A549 (cell line): ENCODE results near the gene IL19.

Experiments
- CEBPB ChIP-seq, 2 experiments: fragments of >200 bp in 1 of 2; sonication (Bioruptor Twin) in 1 of 2; formaldehyde crosslinking in 1 of 2; IDR thresholded peaks; 2 replicates each; pipeline ENCODE4 v1.6.1; 2012 to 2016
- CHD2 ChIP-seq: fragments of 150-350 bp; IDR thresholded peaks from 2 replicates; pipeline ENCODE4 v1.6.1; 2014; ENCODE audit warnings: low read length; ENCODE audit not compliant: partially characterized antibody
- CHD4 ChIP-seq: fragments of 200-600 bp; sonication (generic); IDR thresholded peaks from 2 replicates; pipeline ENCODE4 v1.6.1; 2016; ENCODE audit warnings: antibody characterized with exemption, mild to moderate bottlenecking, borderline replicate concordance
- GATA3 ChIP-seq: IDR thresholded peaks from 2 replicates; pipeline ENCODE4 v1.6.1; 2012; ENCODE audit warnings: borderline replicate concordance
- HDAC2 ChIP-seq: fragments of 200-600 bp; sonication (generic); IDR thresholded peaks from 2 replicates; pipeline ENCODE4 v1.6.1; 2016
- HOXB13 ChIP-seq: fragments of 250-450 bp; sonication (Bioruptor Pico); IDR thresholded peaks from 2 replicates; pipeline ENCODE4 v1.5.0; 2020; ENCODE audit warnings: low read depth, mild to moderate bottlenecking, moderate library complexity
- MYC ChIP-seq: IDR thresholded peaks from 2 replicates; pipeline ENCODE4 v1.6.1; 2012; ENCODE audit warnings: mild to moderate bottlenecking, inconsistent platforms, low read length, improper control_type of control experiment, borderline replicate concordance
- POLR2A ChIP-seq: IDR thresholded peaks from 2 replicates; pipeline ENCODE4 v1.6.1; 2012; ENCODE audit warnings: mild to moderate bottlenecking, low read length
- TP53 ChIP-seq: fragments of 250-450 bp; sonication (Bioruptor Pico); IDR thresholded peaks from 2 replicates; pipeline ENCODE4 v1.5.0; 2021; ENCODE audit warnings: mild to moderate bottlenecking, moderate library complexity
- ZC3H11A ChIP-seq: fragments of 450-650 bp; IDR thresholded peaks from 2 replicates; pipeline ENCODE4 v1.6.1; 2014; ENCODE audit warnings: antibody characterized with exemption, mild to moderate bottlenecking
- TF ChIP-seq, protein P1 (sequence below): fragments of >200 bp; sonication (Bioruptor Twin); formaldehyde crosslinking; IDR thresholded peaks from 3 replicates; pipeline ENCODE4 v1.5.1; 2016
- TF ChIP-seq, protein P2 (sequence below): fragments of >200 bp; sonication (Bioruptor Twin); formaldehyde crosslinking; IDR thresholded peaks from 3 replicates; pipeline ENCODE4 v1.6.1; 2016

DNA sequence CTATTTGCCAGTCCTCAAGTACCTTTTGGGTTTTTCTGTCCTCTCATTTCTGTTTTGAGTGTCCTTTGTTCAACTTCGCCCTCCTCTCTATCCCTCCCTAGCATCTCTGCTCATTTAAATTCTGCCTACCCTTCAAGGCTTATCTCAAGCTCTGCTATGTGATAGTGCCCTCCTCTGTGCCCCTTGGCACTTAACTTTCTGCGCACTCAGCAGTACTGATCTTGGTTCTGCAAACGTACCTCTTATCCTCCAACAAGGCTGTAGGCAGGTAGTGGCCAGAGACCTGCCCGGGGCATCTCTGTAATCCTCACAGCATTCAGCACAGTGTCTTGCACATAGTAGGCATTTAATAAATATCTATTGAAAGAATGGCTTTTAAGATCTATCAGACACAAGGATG lies 89.6 kb downstream of the IL19 start:
- TF ChIP-seq, protein P1, sequence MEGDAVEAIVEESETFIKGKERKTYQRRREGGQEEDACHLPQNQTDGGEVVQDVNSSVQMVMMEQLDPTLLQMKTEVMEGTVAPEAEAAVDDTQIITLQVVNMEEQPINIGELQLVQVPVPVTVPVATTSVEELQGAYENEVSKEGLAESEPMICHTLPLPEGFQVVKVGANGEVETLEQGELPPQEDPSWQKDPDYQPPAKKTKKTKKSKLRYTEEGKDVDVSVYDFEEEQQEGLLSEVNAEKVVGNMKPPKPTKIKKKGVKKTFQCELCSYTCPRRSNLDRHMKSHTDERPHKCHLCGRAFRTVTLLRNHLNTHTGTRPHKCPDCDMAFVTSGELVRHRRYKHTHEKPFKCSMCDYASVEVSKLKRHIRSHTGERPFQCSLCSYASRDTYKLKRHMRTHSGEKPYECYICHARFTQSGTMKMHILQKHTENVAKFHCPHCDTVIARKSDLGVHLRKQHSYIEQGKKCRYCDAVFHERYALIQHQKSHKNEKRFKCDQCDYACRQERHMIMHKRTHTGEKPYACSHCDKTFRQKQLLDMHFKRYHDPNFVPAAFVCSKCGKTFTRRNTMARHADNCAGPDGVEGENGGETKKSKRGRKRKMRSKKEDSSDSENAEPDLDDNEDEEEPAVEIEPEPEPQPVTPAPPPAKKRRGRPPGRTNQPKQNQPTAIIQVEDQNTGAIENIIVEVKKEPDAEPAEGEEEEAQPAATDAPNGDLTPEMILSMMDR, result no peak
- TF ChIP-seq TP53 (CRISPR knock-in tag), result no peak
- no peak for TF ChIP-seq CHD2
- no peak for TF ChIP-seq POLR2A
- TF ChIP-seq MYC, result no peak
- no peak for TF ChIP-seq HDAC2
- TF ChIP-seq CHD4, result no peak
- no peak for TF ChIP-seq CEBPB (IDR thresholded peaks at IDR 0.05)
- no peak for TF ChIP-seq GATA3
- TF ChIP-seq HOXB13 (CRISPR knock-in tag), result no peak
- TF ChIP-seq ZC3H11A, result no peak
- TF ChIP-seq, protein P2, sequence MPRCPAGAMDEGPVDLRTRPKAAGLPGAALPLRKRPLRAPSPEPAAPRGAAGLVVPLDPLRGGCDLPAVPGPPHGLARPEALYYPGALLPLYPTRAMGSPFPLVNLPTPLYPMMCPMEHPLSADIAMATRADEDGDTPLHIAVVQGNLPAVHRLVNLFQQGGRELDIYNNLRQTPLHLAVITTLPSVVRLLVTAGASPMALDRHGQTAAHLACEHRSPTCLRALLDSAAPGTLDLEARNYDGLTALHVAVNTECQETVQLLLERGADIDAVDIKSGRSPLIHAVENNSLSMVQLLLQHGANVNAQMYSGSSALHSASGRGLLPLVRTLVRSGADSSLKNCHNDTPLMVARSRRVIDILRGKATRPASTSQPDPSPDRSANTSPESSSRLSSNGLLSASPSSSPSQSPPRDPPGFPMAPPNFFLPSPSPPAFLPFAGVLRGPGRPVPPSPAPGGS, result no peak
